Measurements from ENCODE around the gene LHFPL3. TPM values are rescaled to one million over a fixed set of nuclear protein-coding genes. Genes with fewer than 3 reads are reported as not detected.

Gene LHFPL3
- total RNA-seq, 1 donor from 2014 or later: not detected

GRCh38 chr7:104524853-104525252, 196.4 kb downstream of the LHFPL3 start:
- Mint-ChIP-seq H3K36me3 (ENCODE audit: insufficient read depth) (no peaks in the 10 kb centered on the region), H3K27me3 (peaks cover 6% of the 10 kb centered on the region), H3K4me3 (ENCODE audit: low read depth) (no peak overlapping the region), H3K9me3 (ENCODE audit: low read depth) (no peaks in the 10 kb centered on the region), H3K4me1 (ENCODE audit: low read depth) (no peaks in the 10 kb centered on the region), H3K27ac (no peak overlapping the region)
- no peak for TF ChIP-seq CTCF (IDR thresholded peaks at IDR 0.05; ENCODE audit: unreplicated experiment)
- no peak for DNase-seq (ENCODE audit: low spot score, unreplicated experiment)

- H3K4me3 Mint-ChIP-seq (ENCODE audit: low read depth): no peak overlapping the region
- no peak for TF ChIP-seq CTCF (IDR thresholded peaks at IDR 0.05; ENCODE audit: unreplicated experiment)
- no peaks in the 10 kb centered on the region for H3K4me1 Mint-ChIP-seq (ENCODE audit: low read depth)
- peaks cover 6% of the 10 kb centered on the region for H3K27me3 Mint-ChIP-seq
- no peaks in the 10 kb centered on the region for H3K36me3 Mint-ChIP-seq (ENCODE audit: insufficient read depth)
- H3K9me3 Mint-ChIP-seq (ENCODE audit: low read depth): no peaks in the 10 kb centered on the region
- no peak for DNase-seq (ENCODE audit: low spot score, unreplicated experiment)
- H3K27ac Mint-ChIP-seq: no peak overlapping the region
Observed at GRCh38 chr7:104528142-104528541, 199.7 kb downstream of the LHFPL3 start.

- Mint-ChIP-seq H3K27ac (no peak overlapping the region), H3K27me3 (peaks cover 6% of the 10 kb centered on the region), H3K9me3 (ENCODE audit: low read depth) (no peaks in the 10 kb centered on the region), H3K4me3 (ENCODE audit: low read depth) (no peak overlapping the region), H3K4me1 (ENCODE audit: low read depth) (no peaks in the 10 kb centered on the region), H3K36me3 (ENCODE audit: insufficient read depth) (no peaks in the 10 kb centered on the region)
- TF ChIP-seq CTCF (IDR thresholded peaks at IDR 0.05; ENCODE audit: unreplicated experiment): no peak
- no peak for DNase-seq (ENCODE audit: low spot score, unreplicated experiment)
Observed at GRCh38 chr7:104529567-104529966, 201.2 kb downstream of the LHFPL3 start.

GRCh38 chr7:104530251-104530650, 201.8 kb downstream of the LHFPL3 start:
- H3K27ac Mint-ChIP-seq: no peak overlapping the region
- no peaks in the 10 kb centered on the region for H3K9me3 Mint-ChIP-seq (ENCODE audit: low read depth)
- no peak for DNase-seq (ENCODE audit: low spot score, unreplicated experiment)
- no peaks in the 10 kb centered on the region for H3K36me3 Mint-ChIP-seq (ENCODE audit: insufficient read depth)
- TF ChIP-seq CTCF (IDR thresholded peaks at IDR 0.05; ENCODE audit: unreplicated experiment): no peak
- no peak overlapping the region for H3K4me3 Mint-ChIP-seq (ENCODE audit: low read depth)
- H3K4me1 Mint-ChIP-seq (ENCODE audit: low read depth): no peaks in the 10 kb centered on the region
- H3K27me3 Mint-ChIP-seq: peaks cover 8% of the 10 kb centered on the region

GRCh38 chr7:104534149-104534548, 205.7 kb downstream of the LHFPL3 start:
- no peak for DNase-seq (ENCODE audit: low spot score, unreplicated experiment)
- H3K4me1 Mint-ChIP-seq (ENCODE audit: low read depth): no peaks in the 10 kb centered on the region
- TF ChIP-seq CTCF (IDR thresholded peaks at IDR 0.05; ENCODE audit: unreplicated experiment): no peak
- no peaks in the 10 kb centered on the region for H3K36me3 Mint-ChIP-seq (ENCODE audit: insufficient read depth)
- peaks cover 2% of the 10 kb centered on the region for H3K9me3 Mint-ChIP-seq (ENCODE audit: low read depth)
- H3K27ac Mint-ChIP-seq: no peak overlapping the region
- H3K4me3 Mint-ChIP-seq (ENCODE audit: low read depth): no peak overlapping the region
- peaks cover 23% of the 10 kb centered on the region for H3K27me3 Mint-ChIP-seq
